Renal cortex interstitium (tissue), 3 donors: ENCODE measurements around the gene CRIM1. TPM values are rescaled to one million over a fixed set of nuclear protein-coding genes. Genes with fewer than 3 reads are reported as not detected.

Source experiments
- polyA plus RNA-seq, 3 donors: library from polyadenylated mRNA; unstranded; fragments of 120-200 nt; gene quantifications; one replicate each; pipeline ENCODE4 v1.2.1, GENCODE V29; 2013; ENCODE audit not compliant: insufficient read length in 3 of 3

Gene CRIM1
- polyA plus RNA-seq, 3 donors = 79.7 to 98.8 (median 84.7) TPM

Other genes starting within 250 kb of the CRIM1 start
- 10 to 100 TPM; 68.6 to 98.0 (median 90.9) TPM for gene FEZ2, start 242.4 kb downstream of the CRIM1 start, polyA plus RNA-seq